SH-SY5Y (cell line): ENCODE data around the gene EDIL3.

Experiments used
- GATA2 ChIP-seq: IDR thresholded peaks from 2 replicates; pipeline ENCODE4 v1.6.1; 2011; ENCODE audit warnings: mild to moderate bottlenecking, low read depth, low read length
- GATA3 ChIP-seq: IDR thresholded peaks from 2 replicates; pipeline ENCODE4 v1.6.1; 2011; ENCODE audit warnings: low read depth, mild to moderate bottlenecking, low read length, moderate library complexity

DNA sequence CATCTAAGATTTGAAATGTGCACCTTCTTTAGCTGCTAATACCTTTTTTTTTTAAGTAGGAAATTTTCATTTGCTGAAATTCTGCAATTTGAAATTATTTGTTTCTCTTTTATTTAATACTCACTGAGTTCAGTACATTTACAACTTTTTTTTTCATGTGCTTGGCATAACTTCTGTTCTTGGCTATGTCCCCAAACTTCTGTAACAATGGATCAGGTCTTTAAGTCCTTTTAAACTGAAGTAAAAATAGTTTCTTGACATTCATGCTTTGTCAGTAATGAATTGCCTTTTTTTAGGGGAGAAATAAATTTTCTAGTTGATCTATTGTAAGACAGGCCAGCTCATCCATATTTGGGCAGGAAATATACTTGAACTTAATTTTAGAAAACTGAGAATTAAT lies 41.5 kb downstream of the EDIL3 start:
- TF ChIP-seq GATA3 (no peak), GATA2 (no peak)
